Thyroid gland (tissue), 4 donors: ENCODE results near the gene PLD1.

Source experiments
- CTCF ChIP-seq, 6 experiments: fragments of 200-600 bp in 3 of 6; fragments of 450-650 bp in 3 of 6; sonication (generic) in 3 of 6; IDR thresholded peaks; one replicate each; pipeline ENCODE4 v1.5.1; 2016 to 2019; ENCODE audit warnings: antibody characterized with exemption in 6 of 6, mild to moderate bottlenecking in 2 of 6, inconsistent platforms in 1 of 6, moderate library complexity in 1 of 6
- POLR2A ChIP-seq, 2 donors: fragments of 450-650 bp; IDR thresholded peaks; one replicate each; pipeline ENCODE4 v1.6.1; 2017; ENCODE audit warnings: antibody characterized with exemption in 2 of 2, mild to moderate bottlenecking in 2 of 2, moderate library complexity in 1 of 2

GRCh38 chr3:171682743-171683142 is 127.5 kb downstream of the PLD1 start:
- TF ChIP-seq CTCF (IDR thresholded peaks at IDR 0.05) (no peak), POLR2A (IDR thresholded peaks at IDR 0.05) (no peak)
